22Rv1 (cell line): ENCODE data around the gene BABAM2.

ENCODE experiments used
- H3K27ac ChIP-seq: fragments of 450-650 bp; 2 replicates; pipeline ENCODE4 v1.5.1; 2017
- ZFX ChIP-seq: fragments of 450-650 bp; IDR thresholded peaks from 2 replicates; pipeline ENCODE4 v1.6.1; 2017; ENCODE audit warnings: antibody characterized with exemption, borderline replicate concordance
- TF ChIP-seq, protein P1 (sequence below): fragments of 450-650 bp; IDR thresholded peaks from 2 replicates; pipeline ENCODE4 v1.5.1; 2017; ENCODE audit warnings: mild to moderate bottlenecking

The BABAM2 gene

DNA sequence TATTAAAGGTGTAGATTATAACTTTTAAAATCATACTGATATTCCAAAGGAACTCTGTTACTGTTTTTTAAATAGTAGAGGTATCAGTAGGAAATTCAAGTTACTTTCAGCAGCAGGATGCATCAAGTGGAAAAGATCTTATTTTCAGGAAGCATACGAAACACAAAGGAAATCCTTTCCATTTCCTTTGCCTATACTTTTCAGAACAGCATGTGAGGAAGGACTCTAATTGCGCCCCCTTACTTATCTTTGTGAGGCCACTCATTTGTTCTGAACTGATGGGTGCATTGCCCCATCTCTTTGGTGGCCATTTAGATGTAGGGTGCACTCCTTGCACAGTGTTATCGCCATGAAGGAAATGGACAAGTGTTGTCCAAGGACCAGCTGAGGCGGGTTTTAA is 145.3 kb downstream of the BABAM2 start:
- H3K27ac ChIP-seq, result no peak overlapping the region
- TF ChIP-seq ZFX, result no peak
- TF ChIP-seq, protein P1, sequence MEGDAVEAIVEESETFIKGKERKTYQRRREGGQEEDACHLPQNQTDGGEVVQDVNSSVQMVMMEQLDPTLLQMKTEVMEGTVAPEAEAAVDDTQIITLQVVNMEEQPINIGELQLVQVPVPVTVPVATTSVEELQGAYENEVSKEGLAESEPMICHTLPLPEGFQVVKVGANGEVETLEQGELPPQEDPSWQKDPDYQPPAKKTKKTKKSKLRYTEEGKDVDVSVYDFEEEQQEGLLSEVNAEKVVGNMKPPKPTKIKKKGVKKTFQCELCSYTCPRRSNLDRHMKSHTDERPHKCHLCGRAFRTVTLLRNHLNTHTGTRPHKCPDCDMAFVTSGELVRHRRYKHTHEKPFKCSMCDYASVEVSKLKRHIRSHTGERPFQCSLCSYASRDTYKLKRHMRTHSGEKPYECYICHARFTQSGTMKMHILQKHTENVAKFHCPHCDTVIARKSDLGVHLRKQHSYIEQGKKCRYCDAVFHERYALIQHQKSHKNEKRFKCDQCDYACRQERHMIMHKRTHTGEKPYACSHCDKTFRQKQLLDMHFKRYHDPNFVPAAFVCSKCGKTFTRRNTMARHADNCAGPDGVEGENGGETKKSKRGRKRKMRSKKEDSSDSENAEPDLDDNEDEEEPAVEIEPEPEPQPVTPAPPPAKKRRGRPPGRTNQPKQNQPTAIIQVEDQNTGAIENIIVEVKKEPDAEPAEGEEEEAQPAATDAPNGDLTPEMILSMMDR, result no peak

DNA sequence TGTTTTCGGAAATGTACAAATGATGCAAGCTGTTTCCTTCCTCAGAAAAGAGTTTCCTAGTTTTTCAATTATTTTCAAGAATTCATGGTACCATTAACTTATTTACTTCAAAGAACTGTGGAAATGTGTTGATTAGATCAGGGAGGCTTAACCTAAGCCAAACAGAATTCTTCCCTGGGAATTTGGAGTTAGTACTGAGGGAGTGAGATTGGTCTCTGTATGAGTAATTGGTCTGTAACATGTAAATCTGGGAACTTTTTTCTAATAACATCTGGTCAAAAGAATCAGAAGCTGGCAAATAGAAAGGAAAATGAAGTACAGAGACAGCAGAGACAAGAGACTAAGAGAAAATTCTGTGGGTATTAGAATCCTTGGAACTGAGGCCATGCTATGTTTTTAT is 145.8 kb downstream of the BABAM2 start:
- no peak overlapping the region for H3K27ac ChIP-seq
- TF ChIP-seq ZFX, result no peak
- TF ChIP-seq, protein P1, result no peak

DNA sequence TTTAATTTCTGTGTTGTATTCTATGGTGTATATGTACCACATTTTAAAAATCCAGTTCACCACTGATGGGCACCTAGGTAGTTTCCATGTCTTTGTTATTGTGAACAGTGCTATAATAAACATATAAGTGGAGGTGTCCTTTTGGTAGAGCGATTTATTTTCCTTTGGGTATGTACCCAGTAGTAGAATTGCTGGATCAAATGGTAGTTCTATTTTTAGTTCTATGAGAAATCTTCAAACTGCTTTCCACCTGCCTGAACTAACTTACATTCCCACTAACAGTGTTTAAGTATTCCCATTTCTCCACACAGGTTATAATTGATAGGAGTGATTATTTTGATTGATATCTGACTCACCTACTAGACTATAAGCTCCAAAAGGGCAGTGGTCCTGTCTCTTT is 148.2 kb downstream of the BABAM2 start:
- H3K27ac ChIP-seq, result no peak overlapping the region
- TF ChIP-seq, protein P1, result no peak
- no peak for TF ChIP-seq ZFX

DNA sequence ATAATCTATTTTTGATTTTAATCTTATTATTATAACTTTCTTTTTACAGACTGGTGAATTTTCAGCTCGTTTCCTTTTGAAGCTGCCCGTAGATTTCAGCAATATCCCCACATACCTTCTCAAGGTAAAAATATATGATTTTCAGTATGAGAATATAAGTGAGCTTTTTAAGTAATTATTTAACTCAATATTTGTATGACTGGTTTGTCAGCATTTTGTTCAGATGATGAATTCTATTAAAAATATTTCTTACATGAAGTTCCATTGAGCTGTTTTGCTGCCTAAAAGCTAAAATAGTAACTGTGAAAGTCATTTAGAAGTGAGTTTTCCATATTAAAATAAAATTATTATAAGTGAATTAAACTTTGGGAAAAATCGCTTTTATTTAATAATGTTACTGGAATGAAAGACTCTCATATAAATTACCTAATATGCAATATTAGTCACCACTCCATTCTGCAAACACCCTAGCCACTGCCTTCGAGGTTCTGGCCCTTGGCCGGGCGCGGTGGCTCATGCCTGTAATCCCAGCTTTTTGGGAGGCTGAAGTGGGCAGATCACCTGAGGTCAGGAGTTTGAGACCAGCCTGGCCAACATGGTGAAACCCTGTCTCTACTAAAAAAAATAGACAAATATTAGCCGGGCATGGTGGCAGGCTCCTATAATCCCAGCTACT is 155.3 kb downstream of the BABAM2 start:
- H3K27ac ChIP-seq, result no peak overlapping the region
- TF ChIP-seq ZFX, result no peak
- TF ChIP-seq, protein P1, result no peak

DNA sequence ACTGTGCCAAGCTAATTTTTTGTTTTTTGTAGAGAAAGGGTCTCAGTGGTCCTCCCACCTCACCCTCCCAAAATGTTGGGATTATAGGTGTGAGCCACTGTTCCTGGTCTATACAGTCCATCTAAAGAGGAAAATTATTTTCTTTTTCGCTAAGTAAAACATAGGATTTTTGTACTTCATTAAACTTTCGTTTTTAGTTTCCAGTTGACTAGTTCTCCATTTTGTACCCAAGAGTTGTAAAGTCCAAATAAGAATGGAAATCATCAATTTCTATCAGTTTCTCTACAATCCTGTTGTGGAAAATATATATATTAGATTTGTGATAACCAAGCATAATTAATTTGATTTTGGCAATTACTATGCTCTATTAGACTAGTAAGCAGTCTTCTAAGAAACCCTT is 156.4 kb downstream of the BABAM2 start:
- no peak for TF ChIP-seq ZFX
- TF ChIP-seq, protein P1, result no peak
- no peak overlapping the region for H3K27ac ChIP-seq

DNA sequence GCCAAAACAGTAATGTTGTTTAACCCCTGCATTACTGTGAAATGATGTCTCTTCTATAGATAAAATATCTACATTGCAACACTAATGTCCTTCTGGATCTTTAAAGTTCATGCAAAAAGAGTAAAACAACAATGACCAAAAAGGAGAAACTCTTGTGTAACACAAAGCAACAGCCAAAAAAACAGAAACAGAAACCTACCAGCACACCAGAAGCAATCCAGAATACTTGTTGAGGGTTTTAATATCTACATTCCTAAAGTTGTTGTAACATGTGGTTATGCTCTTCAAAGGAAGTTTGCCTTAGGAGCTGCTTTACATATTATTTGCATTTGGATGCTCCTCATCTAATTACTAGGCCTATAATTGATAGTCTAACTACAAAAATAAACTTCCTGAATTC is 157.2 kb downstream of the BABAM2 start:
- TF ChIP-seq, protein P1, result no peak
- TF ChIP-seq ZFX, result no peak
- no peak overlapping the region for H3K27ac ChIP-seq

DNA sequence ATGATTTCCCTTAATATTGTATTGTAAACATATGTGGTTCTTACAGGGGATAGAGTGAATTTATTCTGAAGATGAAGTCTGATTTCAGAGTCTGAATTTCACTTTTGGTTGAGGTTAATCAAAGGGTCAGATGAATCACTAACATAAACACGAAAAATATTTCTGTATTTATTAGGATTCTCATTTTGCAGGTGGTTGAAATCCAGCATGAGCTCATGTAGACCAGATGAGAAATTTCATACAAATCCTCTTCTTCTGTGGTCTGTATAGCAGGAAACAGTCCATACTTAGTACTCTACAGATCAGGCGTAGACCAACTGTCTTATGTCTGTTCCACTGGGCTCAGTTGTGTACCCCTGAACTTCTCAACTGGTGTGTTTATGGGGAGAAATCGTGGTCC is 157.8 kb downstream of the BABAM2 start:
- H3K27ac ChIP-seq, result no peak overlapping the region
- no peak for TF ChIP-seq ZFX
- TF ChIP-seq, protein P1, result no peak
